Sigmoid colon (tissue), 4 donors: ENCODE measurements around the gene COL4A6.

Experiments used
- EP300 ChIP-seq, 4 donors: sonication (generic); formaldehyde crosslinking; IDR thresholded peaks; one replicate each; pipeline ENCODE4 v1.6.1; 2017; ENCODE audit warnings: antibody characterized with exemption in 4 of 4
- POLR2AphosphoS5 ChIP-seq, 4 donors: sonication (generic); formaldehyde crosslinking; IDR thresholded peaks; one replicate each; pipeline ENCODE4 v1.6.1; 2017; ENCODE audit warnings: antibody characterized with exemption in 4 of 4
- TF ChIP-seq, protein P1 (sequence below), 4 experiments: fragments of 450-650 bp in 3 of 4; fragments of 200-600 bp in 1 of 4; IDR thresholded peaks; one replicate each; pipeline ENCODE4 v1.5.1; 2016 to 2019; ENCODE audit warnings: antibody characterized with exemption in 4 of 4, mild to moderate bottlenecking in 3 of 4, moderate library complexity in 2 of 4

DNA sequence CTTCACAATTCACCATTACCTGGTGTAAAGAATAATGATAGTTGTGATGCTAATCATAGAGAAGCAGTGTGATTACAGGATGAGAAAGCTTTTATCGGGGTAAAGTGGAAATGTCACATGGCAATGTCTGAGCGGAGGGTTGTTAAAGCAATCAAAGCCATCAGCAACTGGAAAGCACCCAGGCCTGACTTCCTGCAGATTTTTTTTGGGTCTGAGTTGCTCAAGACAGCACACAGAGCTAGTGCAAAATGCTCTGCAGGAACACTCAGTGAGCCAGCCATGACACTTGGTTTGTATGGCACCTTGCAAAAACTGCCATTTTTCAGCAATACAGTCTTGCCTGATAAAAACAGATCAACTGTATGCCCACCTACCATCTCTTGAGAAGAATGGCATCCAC, 152.9 kb downstream of the COL4A6 start:
- TF ChIP-seq, protein P1, sequence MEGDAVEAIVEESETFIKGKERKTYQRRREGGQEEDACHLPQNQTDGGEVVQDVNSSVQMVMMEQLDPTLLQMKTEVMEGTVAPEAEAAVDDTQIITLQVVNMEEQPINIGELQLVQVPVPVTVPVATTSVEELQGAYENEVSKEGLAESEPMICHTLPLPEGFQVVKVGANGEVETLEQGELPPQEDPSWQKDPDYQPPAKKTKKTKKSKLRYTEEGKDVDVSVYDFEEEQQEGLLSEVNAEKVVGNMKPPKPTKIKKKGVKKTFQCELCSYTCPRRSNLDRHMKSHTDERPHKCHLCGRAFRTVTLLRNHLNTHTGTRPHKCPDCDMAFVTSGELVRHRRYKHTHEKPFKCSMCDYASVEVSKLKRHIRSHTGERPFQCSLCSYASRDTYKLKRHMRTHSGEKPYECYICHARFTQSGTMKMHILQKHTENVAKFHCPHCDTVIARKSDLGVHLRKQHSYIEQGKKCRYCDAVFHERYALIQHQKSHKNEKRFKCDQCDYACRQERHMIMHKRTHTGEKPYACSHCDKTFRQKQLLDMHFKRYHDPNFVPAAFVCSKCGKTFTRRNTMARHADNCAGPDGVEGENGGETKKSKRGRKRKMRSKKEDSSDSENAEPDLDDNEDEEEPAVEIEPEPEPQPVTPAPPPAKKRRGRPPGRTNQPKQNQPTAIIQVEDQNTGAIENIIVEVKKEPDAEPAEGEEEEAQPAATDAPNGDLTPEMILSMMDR (IDR thresholded peaks at IDR 0.05), result no peak
- TF ChIP-seq POLR2AphosphoS5 (IDR thresholded peaks at IDR 0.05), result no peak
- TF ChIP-seq EP300 (IDR thresholded peaks at IDR 0.05), result no peak
